CD4-positive, alpha-beta T cell treated with Interleukin-17A for 1 hour (primary cell): ENCODE measurements around the gene ATAD1.
"Not testable (repeated sequence)": the region's sequence is repeated elsewhere in the genome, so short reads cannot be mapped to it uniquely, and the experiment has no call there.

ENCODE experiments used
- DNase-seq: peaks from one replicate; pipeline ENCODE4 v3.0.0-alpha.2; 2020

Gene ATAD1

DNA sequence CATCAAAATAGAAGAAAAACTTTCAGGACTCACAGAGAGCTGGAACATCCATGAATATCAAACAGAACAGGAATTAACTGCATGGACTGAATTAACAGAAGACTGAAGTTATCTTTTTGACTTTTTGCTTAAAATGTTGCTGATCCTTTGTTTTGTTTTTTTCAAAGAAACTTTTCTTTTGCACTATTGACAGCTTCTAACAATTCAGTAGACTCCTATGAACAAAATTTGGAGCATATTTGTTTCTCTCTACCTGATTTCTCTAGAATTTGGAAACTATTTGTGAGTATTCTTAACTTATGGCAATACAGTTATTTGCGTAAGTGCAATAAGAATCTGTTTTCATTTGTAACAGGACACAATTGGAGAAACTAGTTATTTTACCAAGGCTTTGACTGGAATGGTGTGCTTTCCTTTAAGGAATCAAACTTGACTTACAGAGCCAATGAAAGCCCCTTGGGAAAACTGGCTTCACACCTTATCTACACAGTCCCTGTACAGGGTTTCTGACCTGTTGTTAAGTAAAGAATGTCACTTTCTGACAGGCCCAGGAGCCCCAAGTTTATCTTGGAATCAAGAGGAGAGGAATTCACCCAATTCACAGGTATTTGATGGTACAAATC lies 16.1 kb downstream of the ATAD1 start:
- not testable (repeated sequence) for DNase-seq

DNA sequence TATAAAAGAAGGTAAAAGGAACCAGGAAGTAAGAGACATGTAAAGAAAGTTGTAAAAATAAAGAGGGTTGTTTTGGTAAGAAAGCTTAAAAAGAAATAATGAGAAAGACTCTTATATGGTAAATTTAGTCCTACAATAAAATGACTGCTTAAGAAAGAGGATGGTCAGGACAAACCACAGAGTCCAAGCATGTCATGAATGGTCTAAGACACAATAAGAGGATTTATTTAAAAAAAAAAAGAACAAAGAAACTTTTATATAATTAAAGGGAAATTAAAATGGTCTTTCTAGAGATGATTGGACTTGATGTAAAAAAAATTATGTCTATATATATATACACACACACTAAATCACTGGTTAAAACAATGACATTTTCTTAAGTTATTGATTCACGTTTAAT lies 18.2 kb downstream of the ATAD1 start:
- no peak for DNase-seq

- DNase-seq, result no peak
Observed at GRCh38 chr10:87798082-87798481, 19.9 kb downstream of the ATAD1 start.

- DNase-seq, result no peak
Observed at GRCh38 chr10:87794285-87794684, 23.7 kb downstream of the ATAD1 start.

- DNase-seq, result no peak
Observed at GRCh38 chr10:87790185-87790584, 27.8 kb downstream of the ATAD1 start.

GRCh38 chr10:87786421-87786820 lies 31.6 kb downstream of the ATAD1 start:
- no peak for DNase-seq

- DNase-seq, result no peak
Observed at GRCh38 chr10:87782721-87783120, 35.3 kb downstream of the ATAD1 start.

- no peak for DNase-seq
Observed at GRCh38 chr10:87781545-87781944, 36.5 kb downstream of the ATAD1 start.

DNA sequence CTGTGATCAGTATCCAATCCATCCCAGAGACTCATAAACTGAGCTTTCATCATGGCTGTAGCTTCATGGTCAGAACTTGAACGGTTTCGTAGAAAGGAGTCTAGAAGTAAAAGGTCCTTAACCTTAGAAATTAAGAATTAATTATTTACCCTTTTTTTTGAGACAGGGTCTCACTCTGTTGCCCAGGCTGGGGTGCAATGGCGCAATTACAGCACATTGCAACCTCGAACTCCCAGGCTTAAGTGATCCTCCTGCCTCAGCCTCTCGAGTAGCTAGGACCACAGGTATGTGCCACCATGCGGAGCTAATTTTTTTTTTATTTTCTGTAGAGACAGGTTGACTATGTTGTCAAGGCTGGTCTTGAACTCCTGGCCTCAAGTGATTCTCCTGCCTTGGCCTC lies 41.7 kb downstream of the ATAD1 start:
- no peak for DNase-seq

DNA sequence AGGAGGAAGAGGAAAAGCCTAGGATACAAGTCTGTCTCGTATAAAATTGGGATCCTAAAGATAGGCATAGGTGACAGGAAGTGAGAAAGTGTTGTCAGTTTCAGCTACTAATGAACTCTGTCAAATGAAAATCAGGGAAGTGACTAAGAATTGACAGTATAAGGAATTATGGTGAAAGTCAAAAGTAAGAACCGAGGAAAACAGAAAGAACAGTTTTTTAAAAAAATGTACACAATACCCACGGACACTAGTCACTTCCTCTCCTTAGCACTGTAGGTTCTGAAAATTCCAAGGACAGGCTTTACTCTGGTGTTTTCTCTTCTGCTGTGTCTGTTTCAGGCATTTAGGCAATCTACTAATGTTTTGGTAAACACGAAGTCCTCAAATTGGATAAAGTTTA lies 42.3 kb downstream of the ATAD1 start:
- no peak for DNase-seq

GRCh38 chr10:87771871-87772500 lies 46.0 kb downstream of the ATAD1 start:
- DNase-seq, result peak; percentile 38

GRCh38 chr10:87767253-87767652 lies 50.8 kb downstream of the ATAD1 start:
- no peak for DNase-seq

DNA sequence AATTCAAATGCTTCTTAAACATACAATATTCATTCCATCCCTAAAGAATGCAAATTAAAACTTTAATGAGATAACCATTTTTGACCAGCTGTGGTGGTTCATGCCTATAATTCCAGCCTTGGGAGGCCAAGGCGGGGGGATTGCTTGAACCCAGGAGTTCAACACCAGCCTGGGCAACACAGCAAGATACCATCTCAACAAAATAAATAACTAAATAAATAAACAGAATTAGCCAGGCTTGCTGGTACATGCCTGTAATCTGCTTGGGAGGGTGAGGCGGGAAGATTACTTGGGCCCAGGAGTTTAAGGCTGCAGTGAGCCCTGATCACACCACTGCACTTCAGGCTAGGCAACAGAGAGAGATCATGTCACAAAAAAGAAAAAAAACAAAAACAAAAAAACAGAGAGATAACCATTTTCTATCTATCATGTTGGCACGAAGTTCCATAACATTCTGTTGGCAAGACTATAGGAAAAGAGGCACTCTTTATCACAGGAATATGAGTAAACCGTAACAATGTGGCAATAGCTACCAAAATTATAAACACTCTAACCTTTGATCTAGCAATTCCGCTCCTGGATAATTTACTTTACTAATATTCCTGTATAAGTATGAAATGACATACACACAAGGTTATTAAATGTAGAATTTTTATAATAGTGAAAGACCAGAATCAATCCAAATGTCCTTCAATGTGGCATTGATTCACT lies 52.2 kb downstream of the ATAD1 start:
- DNase-seq, result no peak

GRCh38 chr10:87764072-87764934 lies 53.7 kb downstream of the ATAD1 start:
- DNase-seq, result no peak

DNA sequence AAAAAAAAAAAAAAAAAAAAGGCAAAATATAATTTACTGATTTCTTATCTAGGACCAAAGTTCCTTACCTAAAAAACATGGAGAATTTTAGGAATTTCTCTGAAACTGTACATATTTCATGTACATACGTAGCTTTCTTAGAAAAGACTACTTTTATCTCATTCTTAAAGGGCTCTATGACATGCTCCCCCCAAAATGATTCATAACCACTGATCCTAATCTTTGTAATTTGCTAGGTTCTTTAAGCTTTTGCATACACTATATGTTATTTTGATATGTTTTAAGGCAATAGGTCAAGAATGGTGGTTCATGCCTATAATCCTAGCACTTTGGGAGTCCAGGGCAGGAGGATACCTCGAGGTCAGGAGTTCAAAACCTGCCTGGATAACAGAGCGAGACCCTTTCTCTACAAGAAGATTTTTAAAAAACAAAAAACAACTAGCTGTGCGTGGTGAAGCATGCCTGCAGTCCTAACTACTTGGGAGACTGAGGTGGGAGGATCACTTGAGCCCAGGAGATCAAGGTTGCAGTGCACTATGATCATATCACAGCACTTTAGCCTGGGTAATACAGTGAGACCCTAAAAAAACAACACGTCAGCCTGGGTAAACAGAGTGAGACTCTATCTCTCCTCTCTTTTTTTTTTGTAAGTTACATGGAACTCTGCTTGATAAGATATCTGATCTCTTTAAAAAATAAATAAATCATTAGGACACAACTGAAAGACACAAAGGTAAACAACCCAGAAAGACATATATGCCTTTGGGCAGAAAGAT lies 54.8 kb downstream of the ATAD1 start:
- no peak for DNase-seq

DNA sequence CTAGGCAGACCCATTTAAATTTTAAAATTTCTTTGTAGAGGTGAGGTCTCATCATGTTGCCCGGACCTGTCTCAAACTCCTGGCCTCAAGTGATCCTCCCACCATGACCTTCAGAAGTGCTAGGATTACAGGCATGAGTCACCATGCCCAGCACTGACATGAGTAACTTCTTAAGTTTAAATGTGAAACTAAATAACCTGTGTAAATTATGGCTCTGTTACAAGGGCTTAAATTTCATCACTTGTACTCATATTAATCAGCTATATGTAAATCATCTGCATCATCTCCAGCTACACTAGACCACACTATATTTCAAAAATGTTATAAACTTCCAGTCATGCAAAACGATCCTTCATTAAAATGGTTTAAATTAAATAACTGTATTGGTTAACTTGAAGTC lies 56.1 kb downstream of the ATAD1 start:
- DNase-seq, result no peak

GRCh38 chr10:87761153-87761552 lies 56.9 kb downstream of the ATAD1 start:
- DNase-seq, result no peak

DNA sequence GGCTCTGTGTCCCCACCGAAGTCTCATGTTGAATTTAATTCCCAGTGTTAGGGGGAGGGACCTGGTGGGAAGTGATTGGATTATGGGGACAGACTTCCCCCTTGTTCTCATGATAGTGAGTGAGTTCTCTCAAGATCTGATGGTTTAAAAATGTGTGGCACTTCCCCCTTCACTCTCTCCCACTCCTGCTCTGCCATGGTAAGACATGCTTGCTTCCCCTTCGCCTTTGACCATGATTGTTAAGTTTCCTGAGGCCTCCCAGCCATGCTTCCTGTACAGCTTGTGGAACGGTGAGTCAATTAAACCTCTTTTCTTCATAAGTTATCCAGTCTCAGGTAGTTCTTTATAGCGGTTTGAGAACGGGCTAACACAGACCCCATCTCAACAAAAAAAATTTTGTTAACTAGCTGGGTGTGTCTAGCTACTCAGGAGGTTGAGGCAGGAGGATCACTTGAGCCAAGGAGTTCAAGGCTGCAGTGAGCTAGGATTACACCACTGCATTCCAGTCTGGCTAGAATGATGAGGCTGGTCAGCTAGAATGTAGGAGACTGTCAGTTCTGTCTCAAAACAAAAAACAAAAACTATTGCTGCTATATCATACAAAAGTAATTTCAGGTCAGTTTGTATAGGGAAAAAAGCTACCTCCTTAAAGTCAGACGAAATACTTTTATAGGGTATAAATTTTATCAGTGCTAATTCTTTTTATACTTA lies 57.7 kb downstream of the ATAD1 start:
- no peak for DNase-seq

- DNase-seq, result no peak
Observed at GRCh38 chr10:87759551-87759950, 58.5 kb downstream of the ATAD1 start.

DNA sequence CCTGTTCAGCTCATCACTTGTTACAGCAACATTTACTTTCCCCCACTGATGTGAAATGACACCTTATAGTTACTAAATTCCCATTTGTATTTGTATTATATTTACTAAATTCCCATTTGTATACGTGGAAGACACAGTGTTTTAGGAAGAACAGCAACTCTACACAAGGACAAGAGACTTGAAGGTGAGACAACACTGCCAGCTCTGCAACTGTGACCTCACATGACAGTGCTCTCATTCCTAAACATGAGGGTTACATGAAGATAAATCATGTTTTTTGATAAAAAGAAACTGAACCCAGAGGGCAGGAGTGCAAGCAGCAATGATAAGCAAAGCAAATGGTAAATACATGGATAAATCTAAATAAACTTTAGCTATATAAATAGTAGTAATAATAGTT lies 60.3 kb downstream of the ATAD1 start:
- no peak for DNase-seq

GRCh38 chr10:87753995-87754866 lies 63.8 kb downstream of the ATAD1 start:
- no peak for DNase-seq
